Left lung (tissue), 10 donors: Measurements from ENCODE around the gene SDCBP2. TPM values are rescaled to one million over a fixed set of nuclear protein-coding genes. Genes with fewer than 3 reads are reported as not detected.

ENCODE experiments used
- ATAC-seq: fragments of 200-7000 bp; cut with Tn5 transposase; one replicate; pipeline ENCODE4 v1.9.1; 2020; ENCODE audit warnings: moderate library complexity
- DNase-seq, 4 donors: peaks; one replicate each; pipeline ENCODE4 v3.0.0-alpha.2; 2013 to 2020
- H3K27ac ChIP-seq, 2 donors: fragments of 200-600 bp; sonication (generic) in 1 of 2; one replicate each; pipeline versions ENCODE4 v1.5.0 to v1.8.0; 2020 to 2021
- H3K27me3 ChIP-seq, 2 donors: fragments of 200-600 bp; sonication (generic) in 1 of 2; one replicate each; pipeline versions ENCODE4 v1.5.0 to v1.8.0; 2020 to 2021
- H3K36me3 ChIP-seq, 2 donors: fragments of 200-600 bp; sonication (generic) in 1 of 2; one replicate each; pipeline versions ENCODE4 v1.5.0 to v1.8.0; 2020 to 2021
- H3K4me1 ChIP-seq, 2 donors: fragments of 200-600 bp; one replicate each; pipeline ENCODE4 v1.8.0; 2021
- H3K4me3 ChIP-seq, 2 donors: fragments of 200-600 bp; sonication (generic) in 1 of 2; one replicate each; pipeline versions ENCODE4 v1.5.0 to v1.8.0; 2020 to 2021; ENCODE audit warnings: mild to moderate bottlenecking in 1 of 2
- H3K9me3 ChIP-seq, 2 donors: fragments of 200-600 bp; sonication (generic) in 1 of 2; one replicate each; pipeline versions ENCODE4 v1.5.0 to v1.8.0; 2020 to 2021
- intact Hi-C, 2 donors: fragments of 100-400 bp; cut with DNase I; formaldehyde crosslinking; loops; one replicate each; pipeline versions ENCODE4 v1.11.2 to v1.14.2; 2022
- polyA plus RNA-seq, 6 donors: library from polyadenylated mRNA; unstranded; fragments of 120-200 nt; gene quantifications; one replicate each; pipeline ENCODE4 v1.2.1, GENCODE V29; 2013; ENCODE audit not compliant: insufficient read length in 6 of 6
- total RNA-seq, 2 donors: library from RNA; stranded (reverse); fragmentation: NEBNext Ultra II Directional; extraction: Animal tissue kit (Norgen Biotek cat#: 25700); gene quantifications; one replicate each; pipeline ENCODE4 v1.2.1, GENCODE V29; 2021
- TF ChIP-seq, protein P1 (sequence below), 2 donors: fragments of 200-600 bp; sonication (generic) in 1 of 2; IDR thresholded peaks; one replicate each; pipeline versions ENCODE4 v1.5.0 to v1.8.0; 2021; ENCODE audit warnings: antibody characterized with exemption in 2 of 2
- donor health status: DM: no; HTN: yes; CAD: no.
- donor health status: DM: no; HTN: no; CAD: no.

Gene SDCBP2
- total and polyA plus RNA-seq, 8 donors, result 1.8 to 21.5 (median 3.1) TPM

DNA sequence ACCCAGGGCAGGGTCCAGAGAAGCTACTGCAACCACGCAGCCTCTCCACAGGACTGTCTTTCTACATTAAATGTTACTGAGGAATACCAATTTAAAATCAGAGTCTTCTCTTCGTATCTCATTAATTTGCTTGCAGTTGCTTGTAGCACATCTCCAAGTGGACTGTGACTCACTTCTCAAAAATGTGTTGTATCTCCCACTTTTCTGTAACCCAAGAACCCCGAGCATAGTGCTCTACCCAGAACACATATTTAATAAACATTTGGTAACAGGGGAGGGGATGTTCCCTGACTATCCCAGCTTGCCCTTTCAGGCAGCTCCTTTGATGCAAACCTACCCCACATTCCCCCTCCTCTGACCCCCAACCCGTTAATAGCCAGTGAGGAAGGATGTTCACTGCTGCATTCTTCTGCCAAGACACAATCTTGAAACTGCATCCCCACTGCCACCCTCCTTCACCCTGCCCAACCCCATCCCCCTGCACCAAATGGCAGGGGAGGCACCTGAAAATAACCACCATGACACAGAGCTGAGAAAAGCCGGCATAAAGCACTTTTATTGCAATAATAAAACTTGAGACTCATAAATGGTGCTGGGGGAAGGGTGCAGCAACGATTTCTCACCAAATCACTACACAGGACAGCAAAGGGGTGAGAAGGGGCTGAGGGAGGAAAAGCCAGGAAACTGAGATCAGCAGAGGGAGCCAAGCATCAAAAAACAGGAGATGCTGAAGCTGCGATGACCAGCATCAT, 39.7 kb upstream of the SDCBP2 start:
- H3K4me1 ChIP-seq, result peaks cover 14 to 66% of the 10 kb centered on the region in 2 donors

GRCh38 chr20:1367479-1367878, 38.5 kb upstream of the SDCBP2 start:
- Histone ChIP-seq H3K9me3 (no peaks in the 10 kb centered on the region), H3K4me3 (no peak overlapping the region), H3K27me3 (no peaks in the 10 kb centered on the region), H3K4me1 (peaks cover 14 to 60% of the 10 kb centered on the region in 2 donors), H3K36me3 (peaks cover 0 to 56% of the 10 kb centered on the region in 2 donors), H3K27ac (no peak overlapping the region)
- no peak for DNase-seq
- no peak for ATAC-seq
- TF ChIP-seq, protein P1, sequence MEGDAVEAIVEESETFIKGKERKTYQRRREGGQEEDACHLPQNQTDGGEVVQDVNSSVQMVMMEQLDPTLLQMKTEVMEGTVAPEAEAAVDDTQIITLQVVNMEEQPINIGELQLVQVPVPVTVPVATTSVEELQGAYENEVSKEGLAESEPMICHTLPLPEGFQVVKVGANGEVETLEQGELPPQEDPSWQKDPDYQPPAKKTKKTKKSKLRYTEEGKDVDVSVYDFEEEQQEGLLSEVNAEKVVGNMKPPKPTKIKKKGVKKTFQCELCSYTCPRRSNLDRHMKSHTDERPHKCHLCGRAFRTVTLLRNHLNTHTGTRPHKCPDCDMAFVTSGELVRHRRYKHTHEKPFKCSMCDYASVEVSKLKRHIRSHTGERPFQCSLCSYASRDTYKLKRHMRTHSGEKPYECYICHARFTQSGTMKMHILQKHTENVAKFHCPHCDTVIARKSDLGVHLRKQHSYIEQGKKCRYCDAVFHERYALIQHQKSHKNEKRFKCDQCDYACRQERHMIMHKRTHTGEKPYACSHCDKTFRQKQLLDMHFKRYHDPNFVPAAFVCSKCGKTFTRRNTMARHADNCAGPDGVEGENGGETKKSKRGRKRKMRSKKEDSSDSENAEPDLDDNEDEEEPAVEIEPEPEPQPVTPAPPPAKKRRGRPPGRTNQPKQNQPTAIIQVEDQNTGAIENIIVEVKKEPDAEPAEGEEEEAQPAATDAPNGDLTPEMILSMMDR (IDR thresholded peaks at IDR 0.05), result no peak
- intact Hi-C loops, result no loop called here

More for the DNA sequence above, 39.7 kb upstream of the SDCBP2 start:
- peaks cover 0 to 65% of the 10 kb centered on the region in 2 donors for H3K36me3 ChIP-seq
- TF ChIP-seq, protein P1 (IDR thresholded peaks at IDR 0.05), result no peak
- ATAC-seq (no peak), DNase-seq (no peak)
- H3K9me3 ChIP-seq, result no peaks in the 10 kb centered on the region
- peak overlapping the region in 1 of 2 donors; percentile 3 for H3K27ac ChIP-seq
- no peak overlapping the region for H3K4me3 ChIP-seq
- no peaks in the 10 kb centered on the region for H3K27me3 ChIP-seq
- intact Hi-C loops, result no loop called here

GRCh38 chr20:1364106-1364505, 35.2 kb upstream of the SDCBP2 start:
- H3K36me3 ChIP-seq, result peaks cover 0 to 46% of the 10 kb centered on the region in 2 donors
- TF ChIP-seq, protein P1 (IDR thresholded peaks at IDR 0.05), result no peak

DNA sequence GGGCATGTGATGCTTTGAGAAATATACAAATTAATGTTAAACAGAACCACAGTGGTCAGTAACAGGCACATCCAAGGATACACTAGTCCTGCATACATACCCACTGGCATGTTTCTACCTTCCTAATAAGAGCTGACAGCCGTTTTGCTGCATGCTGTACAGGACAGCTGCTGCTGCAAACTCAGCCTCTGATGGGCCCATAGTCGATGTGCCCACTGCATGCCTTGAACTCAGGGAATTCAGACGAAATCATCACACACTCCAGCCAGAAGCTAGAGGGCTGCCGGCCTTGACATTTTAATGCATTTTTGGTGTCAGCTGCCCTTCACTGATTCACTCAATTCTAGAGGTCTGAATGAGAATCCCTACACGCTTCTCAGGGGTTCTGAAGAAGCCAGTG, 34.6 kb upstream of the SDCBP2 start:
- peak overlapping the region in 1 of 2 donors; percentile 62 for H3K27ac ChIP-seq
- peaks cover 0 to 43% of the 10 kb centered on the region in 2 donors for H3K36me3 ChIP-seq
- DNase-seq, result no peak
- H3K9me3 ChIP-seq, result no peaks in the 10 kb centered on the region
- H3K27me3 ChIP-seq, result no peaks in the 10 kb centered on the region
- no peak overlapping the region for H3K4me3 ChIP-seq
- intact Hi-C loops, result no loop called here
- H3K4me1 ChIP-seq, result peaks cover 0 to 23% of the 10 kb centered on the region in 2 donors
- TF ChIP-seq, protein P1 (IDR thresholded peaks at IDR 0.05), result no peak
- no peak for ATAC-seq

More at GRCh38 chr20:1364106-1364505, 35.2 kb upstream of the SDCBP2 start:
- peaks cover 0 to 28% of the 10 kb centered on the region in 2 donors for H3K4me1 ChIP-seq
- intact Hi-C loops, result no loop called here
- no peak overlapping the region for H3K4me3 ChIP-seq
- ATAC-seq, result peak; percentile 41
- no peak for DNase-seq
- H3K27me3 ChIP-seq, result no peaks in the 10 kb centered on the region
- H3K9me3 ChIP-seq, result no peaks in the 10 kb centered on the region
- peak overlapping the region in 1 of 2 donors; percentile 62 for H3K27ac ChIP-seq

DNA sequence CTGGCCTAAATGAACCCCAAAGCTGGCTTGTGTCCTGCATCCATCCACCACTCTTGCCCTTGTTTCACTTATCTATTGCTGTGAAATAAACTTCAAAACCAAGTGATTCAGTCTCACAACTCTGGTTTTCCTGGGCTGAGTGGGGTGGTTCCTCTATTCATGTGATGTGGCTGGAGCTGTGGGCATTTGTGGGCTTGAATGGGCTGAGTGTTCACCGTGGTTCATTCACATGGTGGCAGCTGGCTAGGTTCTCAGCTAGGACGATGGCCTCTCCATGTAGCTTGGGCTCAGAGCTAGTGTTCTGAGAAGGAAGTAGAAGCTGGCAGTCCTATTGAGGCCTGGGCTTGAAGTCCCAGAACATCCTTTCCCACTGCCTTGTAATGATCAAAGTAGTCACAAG, 33.5 kb upstream of the SDCBP2 start:
- Histone ChIP-seq H3K27me3 (no peaks in the 10 kb centered on the region), H3K4me3 (no peak overlapping the region), H3K9me3 (no peaks in the 10 kb centered on the region), H3K36me3 (peaks cover 0 to 39% of the 10 kb centered on the region in 2 donors), H3K27ac (no peak overlapping the region), H3K4me1 (peaks cover 0 to 20% of the 10 kb centered on the region in 2 donors)
- no peak for DNase-seq
- no peak for ATAC-seq
- TF ChIP-seq, protein P1 (IDR thresholded peaks at IDR 0.05), result no peak
- intact Hi-C loops, result no loop called here
